HG03378 (cell line): Measurements from ENCODE around the gene VPS11.
A peak's percentile ranks its signal among the peaks of the same experiment; 100 is the strongest.

Experiments used
- ATAC-seq: cut with Tn5 transposase; IDR thresholded peaks from one replicate; pipeline ENCODE4 v1.9.1; 2021; ENCODE audit warnings: mild to moderate bottlenecking, moderate library complexity; ENCODE audit not compliant: unreplicated experiment

VPS11 gene

GRCh38 chr11:119118946-119119345, 51.3 kb downstream of the VPS11 start:
- ATAC-seq = no peak

- ATAC-seq = no peak
Observed at GRCh38 chr11:119120639-119121007, 53.0 kb downstream of the VPS11 start.

GRCh38 chr11:119121008-119121810, 53.6 kb downstream of the VPS11 start, which contains the start of gene HINFP:
Gene HINFP (plus strand): TSS chr11:119121580. CDS start chr11:119126945, 5,365 bp downstream.
- peak; percentile 91 for ATAC-seq

- no peak for ATAC-seq
Observed at GRCh38 chr11:119121811-119122124, 54.1 kb downstream of the VPS11 start.

- ATAC-seq = no peak
Observed at GRCh38 chr11:119125821-119126220, 58.2 kb downstream of the VPS11 start.

GRCh38 chr11:119126675-119127268, 59.2 kb downstream of the VPS11 start:
- ATAC-seq = no peak

GRCh38 chr11:119130662-119131061, 63.0 kb downstream of the VPS11 start:
- no peak for ATAC-seq
